ENCODE results near the gene SLC17A2. TPM values are rescaled to one million over a fixed set of nuclear protein-coding genes. Genes with fewer than 3 reads are reported as not detected.

Gene SLC17A2
- total and polyA plus RNA-seq, 2 experiments from 2014 or later: not detected

DNA sequence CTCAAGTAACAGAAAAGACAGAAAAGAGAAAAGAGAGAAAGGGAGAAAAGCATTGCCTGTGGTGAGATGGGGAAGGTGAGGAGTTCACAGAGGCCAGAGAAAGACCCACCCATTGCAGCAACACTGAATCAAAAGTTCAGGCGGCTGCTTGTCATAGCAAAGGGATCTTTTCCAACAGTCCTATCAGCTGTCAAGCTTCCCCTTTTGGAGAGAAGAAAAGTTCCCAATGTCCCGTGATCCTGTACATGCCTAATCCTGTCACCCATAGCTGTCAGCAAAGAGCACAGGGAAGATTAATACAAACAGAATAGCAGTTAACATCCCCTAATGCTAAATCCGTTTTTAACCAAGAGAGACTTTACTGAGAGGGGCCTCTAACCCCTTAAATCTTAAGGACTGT is 23.2 kb upstream of the SLC17A2 start:
- TF ChIP-seq NANOG (IDR thresholded peaks at IDR 0.05; ENCODE audit: borderline replicate concordance) (no peak), ZNF114 (CRISPR knock-in tag; IDR thresholded peaks at IDR 0.05) (no peak), STAT1 (IDR thresholded peaks at IDR 0.05; ENCODE audit: unreplicated experiment) (no peak), CREB1 (CRISPR knock-in tag; IDR thresholded peaks at IDR 0.05; ENCODE audit: low read depth) (no peak), EZH2phosphoT487 (IDR thresholded peaks at IDR 0.05; ENCODE audit: unreplicated experiment) (no peak), ZNF331 (CRISPR knock-in tag; IDR thresholded peaks at IDR 0.05; ENCODE audit: low read depth) (no peak)
- TF ChIP-seq, protein P1, sequence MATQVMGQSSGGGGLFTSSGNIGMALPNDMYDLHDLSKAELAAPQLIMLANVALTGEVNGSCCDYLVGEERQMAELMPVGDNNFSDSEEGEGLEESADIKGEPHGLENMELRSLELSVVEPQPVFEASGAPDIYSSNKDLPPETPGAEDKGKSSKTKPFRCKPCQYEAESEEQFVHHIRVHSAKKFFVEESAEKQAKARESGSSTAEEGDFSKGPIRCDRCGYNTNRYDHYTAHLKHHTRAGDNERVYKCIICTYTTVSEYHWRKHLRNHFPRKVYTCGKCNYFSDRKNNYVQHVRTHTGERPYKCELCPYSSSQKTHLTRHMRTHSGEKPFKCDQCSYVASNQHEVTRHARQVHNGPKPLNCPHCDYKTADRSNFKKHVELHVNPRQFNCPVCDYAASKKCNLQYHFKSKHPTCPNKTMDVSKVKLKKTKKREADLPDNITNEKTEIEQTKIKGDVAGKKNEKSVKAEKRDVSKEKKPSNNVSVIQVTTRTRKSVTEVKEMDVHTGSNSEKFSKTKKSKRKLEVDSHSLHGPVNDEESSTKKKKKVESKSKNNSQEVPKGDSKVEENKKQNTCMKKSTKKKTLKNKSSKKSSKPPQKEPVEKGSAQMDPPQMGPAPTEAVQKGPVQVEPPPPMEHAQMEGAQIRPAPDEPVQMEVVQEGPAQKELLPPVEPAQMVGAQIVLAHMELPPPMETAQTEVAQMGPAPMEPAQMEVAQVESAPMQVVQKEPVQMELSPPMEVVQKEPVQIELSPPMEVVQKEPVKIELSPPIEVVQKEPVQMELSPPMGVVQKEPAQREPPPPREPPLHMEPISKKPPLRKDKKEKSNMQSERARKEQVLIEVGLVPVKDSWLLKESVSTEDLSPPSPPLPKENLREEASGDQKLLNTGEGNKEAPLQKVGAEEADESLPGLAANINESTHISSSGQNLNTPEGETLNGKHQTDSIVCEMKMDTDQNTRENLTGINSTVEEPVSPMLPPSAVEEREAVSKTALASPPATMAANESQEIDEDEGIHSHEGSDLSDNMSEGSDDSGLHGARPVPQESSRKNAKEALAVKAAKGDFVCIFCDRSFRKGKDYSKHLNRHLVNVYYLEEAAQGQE (IDR thresholded peaks at IDR 0.05; ENCODE audit: unreplicated experiment): no peak
- TF ChIP-seq, protein P2, sequence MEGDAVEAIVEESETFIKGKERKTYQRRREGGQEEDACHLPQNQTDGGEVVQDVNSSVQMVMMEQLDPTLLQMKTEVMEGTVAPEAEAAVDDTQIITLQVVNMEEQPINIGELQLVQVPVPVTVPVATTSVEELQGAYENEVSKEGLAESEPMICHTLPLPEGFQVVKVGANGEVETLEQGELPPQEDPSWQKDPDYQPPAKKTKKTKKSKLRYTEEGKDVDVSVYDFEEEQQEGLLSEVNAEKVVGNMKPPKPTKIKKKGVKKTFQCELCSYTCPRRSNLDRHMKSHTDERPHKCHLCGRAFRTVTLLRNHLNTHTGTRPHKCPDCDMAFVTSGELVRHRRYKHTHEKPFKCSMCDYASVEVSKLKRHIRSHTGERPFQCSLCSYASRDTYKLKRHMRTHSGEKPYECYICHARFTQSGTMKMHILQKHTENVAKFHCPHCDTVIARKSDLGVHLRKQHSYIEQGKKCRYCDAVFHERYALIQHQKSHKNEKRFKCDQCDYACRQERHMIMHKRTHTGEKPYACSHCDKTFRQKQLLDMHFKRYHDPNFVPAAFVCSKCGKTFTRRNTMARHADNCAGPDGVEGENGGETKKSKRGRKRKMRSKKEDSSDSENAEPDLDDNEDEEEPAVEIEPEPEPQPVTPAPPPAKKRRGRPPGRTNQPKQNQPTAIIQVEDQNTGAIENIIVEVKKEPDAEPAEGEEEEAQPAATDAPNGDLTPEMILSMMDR (conservative IDR thresholded peaks at IDR 0.05; ENCODE audit: low read depth in 2 of 2): no peak
- no peak overlapping the region for H3K4me2 ChIP-seq
- peaks cover 2% of the 10 kb centered on the region for H3K27me3 Mint-ChIP-seq (ENCODE audit: insufficient read depth, low read depth, poor library complexity)
- peaks cover 8% of the 10 kb centered on the region for H3K36me3 Mint-ChIP-seq (ENCODE audit: low read depth)
- no peak for ATAC-seq
- no peak overlapping the region for H2AFZ ChIP-seq
- peaks cover 7% of the 10 kb centered on the region; the same call in 1 of the 2 replicates for H3K4me1 ChIP-seq (ENCODE audit: insufficient read depth)
- peaks cover 13% of the 10 kb centered on the region for H3K9me3 Mint-ChIP-seq
- no peak overlapping the region for H3K4me3 Mint-ChIP-seq
- H3K9me2 ChIP-seq (ENCODE audit: insufficient read depth): peaks cover 8% of the 10 kb centered on the region; the same call in 1 of the 2 replicates
- no peaks in the 10 kb centered on the region for H3K79me2 ChIP-seq (replicated peaks; ENCODE audit: insufficient read depth)
- H3F3A ChIP-seq (replicated peaks; ENCODE audit: low read depth): no peaks in the 10 kb centered on the region
- no peak overlapping the region for H3K27ac Mint-ChIP-seq
- H3K4me1 Mint-ChIP-seq: no peaks in the 10 kb centered on the region; the same call in 2 of the 3 replicates
- no peak overlapping the region for H3K27ac ChIP-seq (ENCODE audit: low read depth)
- 0 out of 2 replicates have a peak, but pooled peaks cover 1% of the 10 kb centered on the region for H3K36me3 ChIP-seq (ENCODE audit: insufficient read depth)
- no peak overlapping the region for H3K4me3 ChIP-seq
- H4K20me1 ChIP-seq (replicated peaks; ENCODE audit: insufficient read depth): no peaks in the 10 kb centered on the region
- DNase-seq (ENCODE audit: low spot score): no peak
- no peaks in the 10 kb centered on the region for H3K27me3 ChIP-seq (ENCODE audit: insufficient read depth)

DNA sequence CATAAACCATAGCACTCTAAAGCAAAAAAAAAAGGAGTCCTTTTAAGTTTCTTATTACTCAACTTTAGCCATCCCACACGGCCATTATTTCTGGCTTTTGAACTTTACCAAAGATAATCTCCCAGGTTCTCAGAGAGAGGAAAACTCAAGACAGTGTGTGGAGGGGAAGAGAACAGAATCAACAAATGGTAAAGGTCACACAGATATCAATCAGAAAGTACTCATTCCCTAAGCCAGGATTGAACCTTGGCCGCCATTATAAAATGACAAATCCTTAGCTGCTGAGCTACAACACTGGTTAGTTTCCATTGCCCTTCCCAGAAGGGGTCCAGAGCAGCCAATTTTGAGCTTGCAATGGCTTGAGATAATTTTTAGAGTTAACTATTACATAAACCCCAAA is 22.0 kb upstream of the SLC17A2 start:
- H3K79me2 ChIP-seq (replicated peaks; ENCODE audit: insufficient read depth): no peaks in the 10 kb centered on the region
- peaks cover 4% of the 10 kb centered on the region; the same call in 2 of the 3 replicates for H3K9me3 Mint-ChIP-seq
- H3K27me3 ChIP-seq (ENCODE audit: insufficient read depth): no peaks in the 10 kb centered on the region
- H3K27me3 Mint-ChIP-seq (ENCODE audit: insufficient read depth, low read depth, poor library complexity): peaks cover 2% of the 10 kb centered on the region
- DNase-seq (ENCODE audit: low spot score): no peak
- 0 out of 2 replicates have a peak overlapping the region, but pooled peaks have one; percentile 7 for H2AFZ ChIP-seq
- no peaks in the 10 kb centered on the region; the same call in 2 of the 3 replicates for H3K4me1 Mint-ChIP-seq
- no peak overlapping the region for H3K27ac Mint-ChIP-seq
- H3K4me1 ChIP-seq (ENCODE audit: insufficient read depth): peaks cover 7% of the 10 kb centered on the region; the same call in 1 of the 2 replicates
- H3F3A ChIP-seq (replicated peaks; ENCODE audit: low read depth): no peaks in the 10 kb centered on the region
- H3K36me3 ChIP-seq (ENCODE audit: insufficient read depth): no peaks in the 10 kb centered on the region
- no peaks in the 10 kb centered on the region; the same call in 2 of the 3 replicates for H3K36me3 Mint-ChIP-seq (ENCODE audit: low read depth)
- TF ChIP-seq, protein P1 (IDR thresholded peaks at IDR 0.05; ENCODE audit: unreplicated experiment): no peak
- no peak overlapping the region for H3K4me2 ChIP-seq
- H3K27ac ChIP-seq (ENCODE audit: low read depth): no peak overlapping the region
- H3K9me2 ChIP-seq (ENCODE audit: insufficient read depth): peaks cover 8% of the 10 kb centered on the region; the same call in 1 of the 2 replicates
- no peak for ATAC-seq
- no peak overlapping the region for H3K4me3 Mint-ChIP-seq
- H4K20me1 ChIP-seq (replicated peaks; ENCODE audit: insufficient read depth): no peaks in the 10 kb centered on the region
- H3K4me3 ChIP-seq: no peak overlapping the region
